CD14-positive monocyte (primary cell): ENCODE data around the gene SLC6A15. TPM values are rescaled to one million over a fixed set of nuclear protein-coding genes. Genes with fewer than 3 reads are reported as not detected.

ENCODE experiments used
- DNase-seq, 3 donors: peaks; one replicate each; pipeline ENCODE4 v3.0.0-alpha.2; 2011 to 2022
- H2AFZ ChIP-seq: 2 replicates; pipeline ENCODE4 v1.6.0; 2012; ENCODE audit warnings: mild to moderate bottlenecking, low read depth, low read length, inconsistent platforms; ENCODE audit not compliant: insufficient read depth, poor library complexity, severe bottlenecking
- H3K27ac ChIP-seq, 2 donors: 1 replicate in 1 of 2; 2 replicates in 1 of 2; pipeline ENCODE4 v1.5.1; 2012 to 2013; ENCODE audit warnings: low read length in 2 of 2, control low read depth in 1 of 2, inconsistent platforms in 1 of 2, low read depth in 1 of 2, mild to moderate bottlenecking in 1 of 2
- H3K27me3 ChIP-seq, 2 donors: one replicate each; pipeline versions ENCODE4 v1.6.0 to v1.6.1; 2011 to 2013; ENCODE audit warnings: low read length in 2 of 2; ENCODE audit not compliant: control insufficient read depth in 2 of 2, insufficient read depth in 2 of 2
- H3K36me3 ChIP-seq, 2 donors: replicated peaks in 1 of 2; 1 replicate in 1 of 2; 2 replicates in 1 of 2; pipeline versions ENCODE4 v1.5.1 to v1.6.1; 2012 to 2013; ENCODE audit warnings: low read length in 2 of 2, control low read depth in 1 of 2, inconsistent platforms in 1 of 2, mild to moderate bottlenecking in 1 of 2; ENCODE audit not compliant: insufficient read depth in 2 of 2, control insufficient read depth in 1 of 2
- H3K4me1 ChIP-seq, 2 donors: 1 replicate in 1 of 2; 2 replicates in 1 of 2; pipeline versions ENCODE4 v1.5.1 to v1.6.1; 2012 to 2013; ENCODE audit warnings: low read length in 2 of 2, control low read depth in 1 of 2, inconsistent platforms in 1 of 2, mild to moderate bottlenecking in 1 of 2, moderate library complexity in 1 of 2; ENCODE audit not compliant: insufficient read depth in 2 of 2, control insufficient read depth in 1 of 2
- H3K4me2 ChIP-seq: replicated peaks from 2 replicates; pipeline ENCODE3; 2012; ENCODE audit warnings: low read length, moderate library complexity, mild to moderate bottlenecking; ENCODE audit not compliant: poor library complexity, severe bottlenecking; ENCODE audit errors: extremely low read depth
- H3K4me3 ChIP-seq, 3 experiments: fragments of 200-600 bp in 1 of 3; sonication (generic) in 1 of 3; replicated peaks in 1 of 3; 1 replicate in 2 of 3; 2 replicates in 1 of 3; pipeline ENCODE4 v1.5.1; 2011 to 2013; ENCODE audit warnings: low read length in 3 of 3, mild to moderate bottlenecking in 3 of 3, control low read depth in 2 of 3, low read depth in 2 of 3, inconsistent platforms in 1 of 3, moderate library complexity in 1 of 3
- H3K79me2 ChIP-seq: 2 replicates; pipeline ENCODE4 v1.6.0; 2012; ENCODE audit warnings: mild to moderate bottlenecking, control low read depth, inconsistent platforms, low read length, moderate library complexity; ENCODE audit not compliant: insufficient read depth
- H3K9ac ChIP-seq: 2 replicates; pipeline ENCODE4 v1.6.0; 2017; ENCODE audit warnings: low read length, mild to moderate bottlenecking; ENCODE audit not compliant: insufficient read depth, poor library complexity, severe bottlenecking
- H3K9me3 ChIP-seq, 2 donors: replicated peaks in 1 of 2; 1 replicate in 1 of 2; 2 replicates in 1 of 2; pipeline versions ENCODE4 v1.5.1 to v1.6.1; 2012 to 2013; ENCODE audit warnings: low read length in 2 of 2, control low read depth in 1 of 2; ENCODE audit not compliant: control insufficient read depth in 1 of 2, insufficient read depth in 1 of 2
- H4K20me1 ChIP-seq: 2 replicates; pipeline ENCODE4 v1.6.0; 2012; ENCODE audit warnings: mild to moderate bottlenecking, low read length, control low read depth, moderate library complexity; ENCODE audit not compliant: insufficient read depth
- H3K27ac Mint-ChIP-seq, 7 donors: one replicate each; pipeline ENCODE4 v1.8.0; 2020; ENCODE audit warnings: mild to moderate bottlenecking in 7 of 7, mixed read lengths in 7 of 7, moderate library complexity in 6 of 7, inconsistent platforms in 2 of 7
- H3K27me3 Mint-ChIP-seq, 3 donors: one replicate each; pipeline ENCODE4 v1.8.0; 2021 to 2022; ENCODE audit warnings: low read depth in 3 of 3, mild to moderate bottlenecking in 3 of 3, mixed read lengths in 3 of 3, moderate library complexity in 3 of 3, inconsistent platforms in 1 of 3
- H3K36me3 Mint-ChIP-seq, 2 donors: one replicate each; pipeline ENCODE4 v1.8.0; 2020; ENCODE audit warnings: mixed read lengths in 2 of 2, inconsistent platforms in 1 of 2, mild to moderate bottlenecking in 1 of 2
- H3K4me1 Mint-ChIP-seq: one replicate; pipeline ENCODE4 v1.8.0; 2020; ENCODE audit warnings: mild to moderate bottlenecking, mixed read lengths
- H3K4me3 Mint-ChIP-seq, 2 donors: one replicate each; pipeline ENCODE4 v1.8.0; 2020; ENCODE audit warnings: mild to moderate bottlenecking in 2 of 2, mixed read lengths in 2 of 2, moderate library complexity in 1 of 2
- H3K9me3 Mint-ChIP-seq, 7 donors: one replicate each; pipeline ENCODE4 v1.8.0; 2020 to 2022; ENCODE audit warnings: mixed read lengths in 7 of 7, mild to moderate bottlenecking in 6 of 7, moderate library complexity in 6 of 7, inconsistent platforms in 2 of 7
- WGBS: methylation state at CpG from one replicate; pipeline ENCODE4 v1.1.5; 2013; ENCODE audit warnings: missing lambda C conversion rate; ENCODE audit not compliant: insufficient coverage; 5-methylcytosine and 5-hydroxymethylcytosine counted together
- intact Hi-C, 2 donors: fragments of 100-400 bp; cut with micrococcal nuclease; formaldehyde crosslinking; loops; one replicate each; pipeline versions ENCODE4 v1.15.0 to v1.15.1; 2023
- polyA plus RNA-seq, 3 donors: library from polyadenylated mRNA; depleted of rRNA in 1 of 3; unstranded in 2 of 3; stranded (reverse) in 1 of 3; fragments of 300-500 nt in 2 of 3; fragments of >200 nt in 1 of 3; fragmentation: Illumina TruSeq in 2 of 3; gene quantifications; 1 replicate in 2 of 3; 2 replicates in 1 of 3; pipeline ENCODE4 v1.2.3, GENCODE V29; 2012 to 2021
- TF ChIP-seq, protein P1 (sequence below): fragments of 200-600 bp; IDR thresholded peaks from one replicate; pipeline ENCODE4 v1.8.0; 2022; ENCODE audit warnings: antibody characterized with exemption, mild to moderate bottlenecking

SLC6A15 gene
- polyA plus RNA-seq, 3 donors: not detected

DNA sequence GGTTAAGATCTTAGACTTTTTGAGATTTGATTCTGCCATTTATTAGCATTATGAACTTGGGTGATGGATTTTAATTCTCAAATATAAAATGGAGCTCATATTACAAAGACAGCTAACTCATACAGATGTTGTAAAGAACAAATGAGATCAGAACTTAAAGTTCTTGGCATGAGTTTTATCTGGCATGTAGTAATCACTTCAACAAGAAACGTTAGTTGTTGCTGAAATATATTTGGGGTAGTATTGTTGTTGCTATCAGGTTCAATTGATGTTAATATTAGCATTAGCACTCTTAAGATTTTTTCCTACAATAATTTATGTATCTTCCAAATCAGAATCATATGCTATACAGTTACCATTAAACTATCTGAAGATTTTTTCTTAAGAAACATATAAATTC lies 71.0 kb downstream of the SLC6A15 start:
- no peaks in the 10 kb centered on the region for H3K9me3 Mint-ChIP-seq
- no peak overlapping the region for H3K4me2 ChIP-seq
- H3K27ac Mint-ChIP-seq: no peak overlapping the region
- intact Hi-C loops: no loop called here
- H3K27me3 ChIP-seq: no peaks in the 10 kb centered on the region
- no peaks in the 10 kb centered on the region for H3K9me3 ChIP-seq
- no peak overlapping the region for H3K27ac ChIP-seq
- H3K36me3 ChIP-seq: no peaks in the 10 kb centered on the region
- no peak overlapping the region for H3K4me3 ChIP-seq
- H3K79me2 ChIP-seq: no peaks in the 10 kb centered on the region
- no peak overlapping the region for H3K9ac ChIP-seq
- H3K36me3 Mint-ChIP-seq: no peaks in the 10 kb centered on the region
- H3K4me3 Mint-ChIP-seq: no peak overlapping the region
- no peak for DNase-seq
- no peak overlapping the region for H2AFZ ChIP-seq
- H3K27me3 Mint-ChIP-seq: peaks cover 0 to 2% (median 1%) of the 10 kb centered on the region in 3 donors
- TF ChIP-seq, protein P1, sequence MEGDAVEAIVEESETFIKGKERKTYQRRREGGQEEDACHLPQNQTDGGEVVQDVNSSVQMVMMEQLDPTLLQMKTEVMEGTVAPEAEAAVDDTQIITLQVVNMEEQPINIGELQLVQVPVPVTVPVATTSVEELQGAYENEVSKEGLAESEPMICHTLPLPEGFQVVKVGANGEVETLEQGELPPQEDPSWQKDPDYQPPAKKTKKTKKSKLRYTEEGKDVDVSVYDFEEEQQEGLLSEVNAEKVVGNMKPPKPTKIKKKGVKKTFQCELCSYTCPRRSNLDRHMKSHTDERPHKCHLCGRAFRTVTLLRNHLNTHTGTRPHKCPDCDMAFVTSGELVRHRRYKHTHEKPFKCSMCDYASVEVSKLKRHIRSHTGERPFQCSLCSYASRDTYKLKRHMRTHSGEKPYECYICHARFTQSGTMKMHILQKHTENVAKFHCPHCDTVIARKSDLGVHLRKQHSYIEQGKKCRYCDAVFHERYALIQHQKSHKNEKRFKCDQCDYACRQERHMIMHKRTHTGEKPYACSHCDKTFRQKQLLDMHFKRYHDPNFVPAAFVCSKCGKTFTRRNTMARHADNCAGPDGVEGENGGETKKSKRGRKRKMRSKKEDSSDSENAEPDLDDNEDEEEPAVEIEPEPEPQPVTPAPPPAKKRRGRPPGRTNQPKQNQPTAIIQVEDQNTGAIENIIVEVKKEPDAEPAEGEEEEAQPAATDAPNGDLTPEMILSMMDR: no peak
- H3K4me1 Mint-ChIP-seq: no peaks in the 10 kb centered on the region
- no peaks in the 10 kb centered on the region for H4K20me1 ChIP-seq
- no peaks in the 10 kb centered on the region for H3K4me1 ChIP-seq
- no CpG with 5 or more reads among the region's 1 CpG for WGBS

DNA sequence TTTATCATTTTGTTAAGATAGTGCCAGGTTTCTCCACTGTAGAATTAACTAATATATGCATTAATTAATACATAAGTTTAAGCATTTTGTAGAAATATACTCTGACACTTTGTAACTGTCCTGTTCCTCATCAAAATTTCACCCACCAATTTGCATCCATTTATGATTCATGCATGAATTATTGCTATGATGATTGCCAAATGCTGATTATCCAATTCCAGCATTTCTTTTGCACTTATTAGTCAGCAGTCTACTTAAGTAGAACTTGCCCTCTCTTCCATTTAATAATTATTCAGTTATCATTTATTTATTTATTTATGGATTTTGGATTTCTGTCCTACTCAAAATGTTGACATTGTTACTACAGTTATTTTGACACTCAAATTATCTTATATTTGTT lies 72.2 kb downstream of the SLC6A15 start:
- Histone ChIP-seq H3K4me1 (no peaks in the 10 kb centered on the region), H4K20me1 (no peaks in the 10 kb centered on the region), H3K9me3 (no peaks in the 10 kb centered on the region), H3K4me2 (no peak overlapping the region), H3K27ac (no peak overlapping the region), H3K27me3 (no peaks in the 10 kb centered on the region), H2AFZ (no peak overlapping the region), H3K36me3 (no peaks in the 10 kb centered on the region), H3K79me2 (no peaks in the 10 kb centered on the region), H3K9ac (no peak overlapping the region), H3K4me3 (no peak overlapping the region)
- Mint-ChIP-seq H3K36me3 (no peaks in the 10 kb centered on the region), H3K4me3 (no peak overlapping the region), H3K9me3 (no peaks in the 10 kb centered on the region), H3K27ac (no peak overlapping the region), H3K4me1 (no peaks in the 10 kb centered on the region), H3K27me3 (peaks cover 0 to 1% (median 1%) of the 10 kb centered on the region in 3 donors)
- no peak for DNase-seq
- intact Hi-C loops: no loop called here
- TF ChIP-seq, protein P1: no peak
